NCI-H128 (cell line): ENCODE measurements around the gene PNMA6A.
"Not testable (repeated sequence)": the region's sequence is repeated elsewhere in the genome, so short reads cannot be mapped to it uniquely, and the experiment has no call there.

Source experiments
- DNase-seq: peaks from one replicate; lab custom pipeline; 2025; ENCODE audit not compliant: unreplicated experiment; lab: John Stamatoyannopoulos, UW

PNMA6A gene

GRCh38 chrX:153071909-153072583, at the start of gene PNMA6A:
Gene PNMA6A (plus strand): TSS chrX:153072454. CDS start chrX:153073063, 609 bp downstream.
- not testable (repeated sequence) for DNase-seq

- DNase-seq = not testable (repeated sequence)
These were observed 45.8 kb upstream of the PNMA6A start for GRCh38 chrX:153026501-153026900.

- not testable (repeated sequence) for DNase-seq
These were observed 43.8 kb upstream of the PNMA6A start for GRCh38 chrX:153028487-153028886.

- DNase-seq = no peak
These were observed 43.1 kb upstream of the PNMA6A start for GRCh38 chrX:153029162-153029561.

DNA sequence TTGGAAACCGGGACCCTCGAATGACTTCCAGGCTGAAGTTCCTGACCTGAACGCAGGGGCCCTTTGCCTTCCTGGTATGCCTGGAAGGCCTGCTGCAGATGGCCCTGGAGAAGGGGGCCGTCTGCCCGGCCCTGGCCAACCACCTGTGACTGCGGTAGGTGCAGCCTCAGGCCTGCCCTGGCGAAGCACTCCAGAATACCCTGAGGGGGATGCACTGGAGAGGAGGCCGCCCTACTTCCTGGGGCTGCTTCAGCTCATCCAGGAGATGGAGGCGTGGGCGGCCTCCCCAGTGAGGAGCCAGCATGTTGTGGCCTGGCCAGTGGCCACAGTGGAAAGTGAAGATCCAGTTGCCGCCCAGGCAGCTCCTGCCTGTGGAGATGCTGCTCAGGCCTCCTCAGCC, 42.4 kb upstream of the PNMA6A start:
- DNase-seq = no peak

DNA sequence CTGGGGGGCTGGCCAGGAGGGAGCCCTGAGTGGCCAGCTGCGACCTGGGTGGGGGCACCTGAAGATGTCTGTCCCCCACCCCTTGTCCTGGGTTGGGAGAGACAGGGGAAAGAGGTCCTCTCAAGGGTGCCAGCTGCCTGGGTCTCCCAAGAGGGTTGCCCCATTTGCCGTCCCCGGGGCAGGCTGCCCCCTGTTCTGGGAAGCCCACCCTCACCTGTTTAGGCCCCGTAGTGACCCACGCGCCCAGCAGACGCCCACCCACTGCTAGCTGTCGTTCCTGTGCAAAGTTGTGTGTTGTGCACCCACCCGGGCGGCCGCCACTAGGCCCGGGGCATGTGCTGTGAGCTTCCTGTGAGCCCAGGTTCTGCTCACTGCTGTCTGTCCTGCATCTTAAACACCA, 41.5 kb upstream of the PNMA6A start:
- DNase-seq = no peak

- peak; percentile 3 for DNase-seq
These were observed 39.7 kb upstream of the PNMA6A start for GRCh38 chrX:153032397-153033118.

DNA sequence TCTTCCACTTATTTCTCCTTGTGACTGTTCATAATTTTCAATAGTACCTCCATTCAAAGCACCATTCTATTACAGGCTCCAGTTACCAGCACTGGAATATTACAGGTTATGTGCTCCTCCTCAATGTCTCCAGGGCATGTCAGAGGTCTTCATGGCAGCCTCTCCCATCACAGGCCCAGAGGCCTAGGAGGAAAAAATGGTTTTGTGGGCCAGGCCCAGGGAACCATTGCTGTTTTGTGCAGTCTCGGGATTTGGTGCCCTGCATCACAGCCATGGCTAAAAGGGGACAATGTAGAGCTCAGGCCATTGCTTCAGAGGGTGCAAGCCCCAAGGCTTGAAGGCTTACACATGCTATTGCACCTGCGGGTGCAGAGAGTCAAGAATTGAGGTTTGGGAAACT, 23.2 kb upstream of the PNMA6A start:
- DNase-seq = no peak

- no peak for DNase-seq
These were observed 19.7 kb upstream of the PNMA6A start for GRCh38 chrX:153052534-153052933.

GRCh38 chrX:153055871-153056749, 16.1 kb upstream of the PNMA6A start, which contains the start of gene PNMA3:
Gene PNMA3 (plus strand): TSS chrX:153056470. CDS start chrX:153057056, 586 bp downstream.
- no peak for DNase-seq

- DNase-seq = peak; percentile 18
These were observed 15.0 kb upstream of the PNMA6A start for GRCh38 chrX:153057281-153057680.

DNA sequence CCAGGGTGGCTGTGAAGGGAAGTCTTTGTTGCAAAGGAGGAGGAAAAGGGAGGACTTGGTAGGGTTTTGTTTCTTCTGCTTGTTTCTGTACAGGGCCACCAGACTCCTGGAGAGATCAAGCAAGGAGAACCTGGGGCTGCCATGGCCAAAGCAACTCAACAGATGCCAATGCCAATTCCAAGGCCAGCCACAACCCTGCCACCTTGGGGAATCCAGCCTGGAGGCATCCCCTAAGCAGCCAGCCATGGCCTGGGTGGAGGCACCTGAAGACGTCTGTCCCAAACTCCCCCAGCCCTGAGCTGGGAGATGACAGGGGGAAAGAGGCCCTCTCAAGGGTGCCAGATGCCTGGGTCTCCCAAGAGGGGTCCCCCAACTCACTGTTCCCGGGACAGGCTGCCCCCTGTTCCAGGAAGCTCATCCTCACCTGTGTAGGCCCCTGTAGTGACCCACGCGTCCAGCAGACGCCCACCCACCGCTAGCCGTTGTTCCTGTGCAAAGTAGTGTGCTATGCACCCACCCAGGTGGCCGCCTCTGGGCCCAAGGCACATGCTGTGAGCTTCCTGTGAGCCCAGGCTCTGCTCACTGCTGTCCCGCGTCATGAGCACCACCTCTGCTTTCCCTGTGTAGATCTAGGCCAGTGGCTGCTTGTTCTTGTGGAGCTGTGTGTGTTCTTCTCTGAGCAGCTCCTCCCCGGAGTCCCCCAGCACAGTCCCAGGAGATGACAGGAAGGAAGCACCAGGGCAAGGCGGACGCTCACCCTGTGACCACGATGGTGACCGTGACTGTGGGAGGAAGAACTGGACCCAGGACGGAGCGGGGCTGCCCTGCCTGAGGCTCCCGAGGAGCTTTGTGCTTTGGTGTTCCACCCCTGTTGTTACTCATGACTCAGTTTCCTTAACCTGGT, 12.8 kb upstream of the PNMA6A start:
- no peak for DNase-seq

DNA sequence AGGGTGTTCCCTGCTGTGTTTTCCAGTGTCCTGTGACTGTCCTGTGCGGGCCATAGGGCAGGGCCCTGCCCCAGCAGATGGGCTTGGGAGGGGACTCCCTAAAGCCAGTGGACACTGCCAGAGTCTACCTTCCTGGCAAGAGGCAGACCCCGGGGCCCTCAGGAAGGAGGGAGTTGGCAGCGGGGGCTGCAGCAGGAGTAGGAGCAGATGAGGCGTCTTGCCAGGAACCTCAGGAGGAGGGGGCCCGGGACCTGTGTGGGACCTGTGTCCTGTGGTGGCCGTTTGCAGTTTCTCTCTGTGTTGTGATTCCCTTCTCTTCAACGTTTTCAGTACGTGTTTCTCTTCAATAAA, 12.2 kb upstream of the PNMA6A start:
- no peak for DNase-seq

- no peak for DNase-seq
These were observed 10.5 kb upstream of the PNMA6A start for GRCh38 chrX:153061732-153062131.

- DNase-seq = no peak
These were observed 8.9 kb upstream of the PNMA6A start for GRCh38 chrX:153063315-153063714.

DNA sequence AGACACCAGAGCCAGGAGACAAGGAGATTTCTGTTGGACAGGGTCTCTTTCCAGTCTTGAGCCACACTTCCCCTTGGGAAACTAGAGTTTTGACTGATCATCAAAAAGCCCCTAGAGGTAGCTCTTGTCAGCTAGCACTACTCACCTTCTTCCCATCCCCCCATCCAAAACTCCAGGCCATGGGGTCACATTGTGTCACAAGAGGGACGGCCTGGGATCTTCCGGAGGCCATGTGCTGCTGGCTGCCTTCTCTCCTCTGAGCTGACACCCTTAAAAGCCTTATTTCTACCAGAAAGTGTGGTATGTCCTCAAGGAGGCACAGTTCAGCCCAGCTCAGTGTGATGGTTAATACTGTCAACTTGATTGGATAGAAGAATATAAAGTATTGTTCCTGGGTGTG, 8.2 kb upstream of the PNMA6A start:
- DNase-seq = no peak

DNA sequence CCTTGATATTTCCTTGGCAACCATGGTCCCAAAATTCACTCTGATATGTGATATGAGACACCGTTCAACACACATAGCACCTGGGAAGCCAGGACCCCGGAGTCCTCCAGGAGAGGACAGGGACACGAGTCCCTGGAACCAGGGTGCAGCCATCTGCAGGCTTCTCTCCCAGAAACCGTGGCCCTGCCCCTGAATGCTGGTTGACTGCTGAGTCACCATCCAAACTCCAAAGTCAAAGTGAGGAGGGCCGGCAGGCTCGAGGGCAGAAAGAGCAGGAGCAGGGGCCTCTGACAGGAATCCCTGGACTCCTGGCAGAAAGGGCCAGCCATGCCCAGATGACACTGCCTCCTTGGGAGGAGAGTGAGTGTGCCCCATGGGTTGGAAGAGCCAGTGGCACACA, 6.9 kb upstream of the PNMA6A start:
- DNase-seq = no peak

DNA sequence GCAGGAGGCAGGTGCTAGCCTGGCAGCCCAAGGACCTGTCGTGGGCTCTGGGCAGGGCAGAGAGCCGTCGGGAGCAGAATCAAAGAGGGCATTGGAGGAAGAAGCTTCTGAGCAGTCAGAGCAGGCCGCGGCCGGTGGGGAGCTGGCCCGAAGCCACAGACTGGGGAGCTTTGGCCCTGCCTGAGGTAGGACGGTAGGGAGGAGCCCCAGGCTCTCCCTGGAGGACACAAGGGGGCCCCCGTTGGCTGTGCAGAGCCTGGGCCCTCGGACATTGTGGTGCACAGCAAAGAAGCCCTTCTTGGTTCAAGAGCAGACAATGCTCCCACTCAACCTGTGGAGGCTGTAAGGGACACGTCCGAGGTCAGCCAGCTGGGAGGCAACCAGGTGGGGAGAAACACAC, 5.9 kb upstream of the PNMA6A start:
- DNase-seq = not testable (repeated sequence)

- DNase-seq = not testable (repeated sequence)
These were observed 1.1 kb downstream of the PNMA6A start for GRCh38 chrX:153073331-153073730.

- no peak for DNase-seq
These were observed 2.1 kb downstream of the PNMA6A start for GRCh38 chrX:153074262-153074899.
